Peyer's patch (tissue), 4 donors: ENCODE results near the gene DTWD2. TPM values are rescaled to one million over a fixed set of nuclear protein-coding genes. Genes with fewer than 3 reads are reported as not detected.
A peak's percentile ranks its signal among the peaks of the same experiment; 100 is the strongest.
"Not testable (repeated sequence)": the region's sequence is repeated elsewhere in the genome, so short reads cannot be mapped to it uniquely, and the experiment has no call there.

Source experiments
- DNase-seq, 3 donors: peaks; one replicate each; pipeline ENCODE4 v3.0.0-alpha.2; 2017 to 2019
- H3K27ac ChIP-seq, 4 donors: fragments of 200-600 bp; sonication (generic); one replicate each; pipeline ENCODE4 v1.5.1; 2016 to 2019
- H3K27me3 ChIP-seq, 2 donors: fragments of 200-600 bp; sonication (generic); one replicate each; pipeline ENCODE4 v1.5.1; 2019
- H3K36me3 ChIP-seq, 3 donors: fragments of 200-600 bp; sonication (generic); one replicate each; pipeline ENCODE4 v1.5.1; 2016 to 2019
- H3K4me1 ChIP-seq, 4 donors: fragments of 200-600 bp; sonication (generic); one replicate each; pipeline ENCODE4 v1.5.1; 2016 to 2019
- H3K4me3 ChIP-seq, 4 donors: fragments of 200-600 bp; sonication (generic); 1 replicate in 3 of 4; 2 replicates in 1 of 4; pipeline ENCODE4 v1.5.1; 2016 to 2019; ENCODE audit warnings: mild to moderate bottlenecking in 1 of 4
- H3K9me3 ChIP-seq, 4 donors: fragments of 200-600 bp; sonication (generic); one replicate each; pipeline ENCODE4 v1.5.1; 2016 to 2019; ENCODE audit warnings: mild to moderate bottlenecking in 1 of 4
- CTCF ChIP-seq, 6 experiments: fragments of 450-650 bp in 4 of 6; fragments of 200-600 bp in 2 of 6; sonication (generic) in 1 of 6; IDR thresholded peaks; one replicate each; pipeline ENCODE4 v1.5.1; 2017 to 2019; ENCODE audit warnings: antibody characterized with exemption in 6 of 6, mild to moderate bottlenecking in 3 of 6, moderate library complexity in 1 of 6
- POLR2A ChIP-seq, 2 donors: fragments of 450-650 bp; IDR thresholded peaks; one replicate each; pipeline ENCODE4 v1.5.1; 2017; ENCODE audit warnings: antibody characterized with exemption in 2 of 2, mild to moderate bottlenecking in 2 of 2, moderate library complexity in 2 of 2
- total RNA-seq, 4 donors: library from RNA; depleted of rRNA; stranded (reverse); fragments of >200 nt; gene quantifications; one replicate each; pipeline ENCODE4 v1.1.0, GENCODE V29; 2016

DTWD2 gene
- total RNA-seq, 4 donors from 2014 or later, result 9.9 to 15.6 (median 11.3) TPM

- H3K27me3 ChIP-seq, result no peaks in the 10 kb centered on the region
- no peaks in the 10 kb centered on the region for H3K4me1 ChIP-seq
- no peak for TF ChIP-seq CTCF (IDR thresholded peaks at IDR 0.05)
- TF ChIP-seq POLR2A (IDR thresholded peaks at IDR 0.05), result no peak
- no peak overlapping the region for H3K27ac ChIP-seq
- DNase-seq, result no peak
- H3K36me3 ChIP-seq, result no peaks in the 10 kb centered on the region
- no peaks in the 10 kb centered on the region for H3K9me3 ChIP-seq
- H3K4me3 ChIP-seq, result no peak overlapping the region
Observed at GRCh38 chr5:119011186-119011585, 22.8 kb upstream of the DTWD2 start.

- no peaks in the 10 kb centered on the region for H3K36me3 ChIP-seq
- H3K27me3 ChIP-seq, result no peaks in the 10 kb centered on the region
- DNase-seq, result no peak
- no peak overlapping the region for H3K4me3 ChIP-seq
- no peak overlapping the region for H3K27ac ChIP-seq
- TF ChIP-seq POLR2A (IDR thresholded peaks at IDR 0.05), result no peak
- TF ChIP-seq CTCF (IDR thresholded peaks at IDR 0.05), result no peak
- no peaks in the 10 kb centered on the region for H3K9me3 ChIP-seq
- H3K4me1 ChIP-seq, result no peaks in the 10 kb centered on the region
Observed at GRCh38 chr5:119010206-119010605, 21.9 kb upstream of the DTWD2 start.

GRCh38 chr5:119009131-119009530 is 20.8 kb upstream of the DTWD2 start:
- H3K27ac ChIP-seq, result no peak overlapping the region
- DNase-seq, result peak in 1 of 3 donors; percentile 56

GRCh38 chr5:118999696-119000095 is 11.3 kb upstream of the DTWD2 start:
- DNase-seq, result no peak
- Histone ChIP-seq H3K4me3 (no peak overlapping the region), H3K36me3 (no peaks in the 10 kb centered on the region), H3K27ac (no peak overlapping the region), H3K4me1 (no peaks in the 10 kb centered on the region), H3K9me3 (peaks cover 0 to 7% (median 2%) of the 10 kb centered on the region in 4 donors), H3K27me3 (no peaks in the 10 kb centered on the region)
- TF ChIP-seq POLR2A (IDR thresholded peaks at IDR 0.05) (no peak), CTCF (IDR thresholded peaks at IDR 0.05) (no peak)

More at GRCh38 chr5:119009131-119009530, 20.8 kb upstream of the DTWD2 start:
- H3K9me3 ChIP-seq, result no peaks in the 10 kb centered on the region
- H3K27me3 ChIP-seq, result no peaks in the 10 kb centered on the region
- TF ChIP-seq CTCF (IDR thresholded peaks at IDR 0.05), result no peak
- no peak for TF ChIP-seq POLR2A (IDR thresholded peaks at IDR 0.05)
- H3K4me1 ChIP-seq, result no peaks in the 10 kb centered on the region
- H3K36me3 ChIP-seq, result no peaks in the 10 kb centered on the region
- H3K4me3 ChIP-seq, result no peak overlapping the region

GRCh38 chr5:118998861-118999260 is 10.5 kb upstream of the DTWD2 start:
- H3K4me3 ChIP-seq, H3K9me3 ChIP-seq, H3K36me3 ChIP-seq, H3K27ac ChIP-seq, DNase-seq, H3K27me3 ChIP-seq, H3K4me1 ChIP-seq: not testable (repeated sequence)

GRCh38 chr5:118996098-118996497 is 7.8 kb upstream of the DTWD2 start:
- no peaks in the 10 kb centered on the region for H3K4me1 ChIP-seq
- no peak for TF ChIP-seq CTCF (IDR thresholded peaks at IDR 0.05)
- TF ChIP-seq POLR2A (IDR thresholded peaks at IDR 0.05), result no peak
- peaks cover 0 to 7% (median 2%) of the 10 kb centered on the region in 4 donors for H3K9me3 ChIP-seq
- H3K36me3 ChIP-seq, result no peaks in the 10 kb centered on the region
- no peak overlapping the region for H3K4me3 ChIP-seq
- DNase-seq, result no peak
- H3K27me3 ChIP-seq, result no peaks in the 10 kb centered on the region
- no peak overlapping the region for H3K27ac ChIP-seq
